K562 (cell line): ENCODE measurements around the gene FGF9. TPM values are rescaled to one million over a fixed set of nuclear protein-coding genes. Genes with fewer than 3 reads are reported as not detected.

Experiments
- ATAC-seq: fragments of 200-7000 bp; cut with Tn5 transposase; 3 replicates; pipeline ENCODE4 v1.9.1; 2020; ENCODE audit warnings: moderate library complexity
- BruUV-seq: library from RNA; stranded (reverse); fragments of 400-500 nt; replicated peaks from 2 replicates; lab custom pipeline; 2021; lab: Mats Ljungman, UMichigan
- CTCF ChIA-PET: fragments of 300-600 bp; formaldehyde crosslinking; extraction: SDS; loops from one replicate; lab custom pipeline; 2021; ENCODE audit warnings: low intra/inter-chr PET ratio; lab: Yijun Ruan, JAX
- POLR2A ChIA-PET: fragments of 300-600, 350-650 bp; sonication (Branson Sonifier 250); formaldehyde crosslinking; extraction: SDS; loops from one replicate; lab custom pipeline; 2021; ENCODE audit warnings: antibody characterized with exemption, inconsistent platforms; lab: Yijun Ruan, JAX
- DNase-seq, 4 experiments: peaks; one replicate each; pipeline versions ENCODE4 v3.0.0 to v3.0.0-alpha.2; 2011 to 2018; ENCODE audit warnings: low spot score in 3 of 4, mixed read lengths in 3 of 4; ENCODE audit errors: extremely low read depth in 1 of 4
- FAIRE-seq: peaks from 2 replicates; lab custom pipeline; 2011; peaks lifted over from hg19 to GRCh38; lab: Jason Lieb, UNC
- H2AFZ ChIP-seq: 2 replicates; pipeline ENCODE4 v1.6.0; 2011; ENCODE audit warnings: low read depth, low read length, control low read depth, inconsistent platforms
- H3K27ac ChIP-seq: fragments of 200-600 bp; 3 replicates; pipeline ENCODE4 v1.8.0; 2011; ENCODE audit warnings: low read depth, mild to moderate bottlenecking, control low read depth, inconsistent platforms, low read length, moderate library complexity, mixed read lengths; ENCODE audit errors: extremely low read depth
- H3K27me3 ChIP-seq, 2 experiments: fragments of 300-600 bp in 1 of 2; 2 replicates in 1 of 2; 3 replicates in 1 of 2; pipeline versions ENCODE4 v1.6.0 to v1.8.0; 2011; ENCODE audit warnings: inconsistent platforms in 2 of 2, low read length in 2 of 2, mild to moderate bottlenecking in 1 of 2, mixed read lengths in 1 of 2, moderate library complexity in 1 of 2; ENCODE audit not compliant: control insufficient read depth in 2 of 2, insufficient read depth in 2 of 2
- H3K36me3 ChIP-seq: fragments of 300-600 bp; 3 replicates; pipeline ENCODE4 v1.8.0; 2011; ENCODE audit warnings: mild to moderate bottlenecking, low read length, inconsistent platforms; ENCODE audit not compliant: control insufficient read depth, insufficient read depth
- H3K4me1 ChIP-seq, 2 experiments: fragments of 200-600 bp in 1 of 2; replicated peaks in 1 of 2; 2 replicates in 1 of 2; 3 replicates in 1 of 2; pipeline versions ENCODE4 v1.5.1 to v1.8.0; 2011; ENCODE audit warnings: inconsistent platforms in 2 of 2, low read length in 2 of 2, mild to moderate bottlenecking in 1 of 2, mixed read lengths in 1 of 2, moderate library complexity in 1 of 2; ENCODE audit not compliant: control insufficient read depth in 2 of 2, insufficient read depth in 2 of 2
- H3K4me2 ChIP-seq: 2 replicates; pipeline ENCODE4 v1.6.1; 2011; ENCODE audit warnings: low read length, control low read depth, inconsistent platforms, mixed read lengths; ENCODE audit not compliant: insufficient read depth
- H3K4me3 ChIP-seq: fragments of 200-600 bp; sonication (generic), shearing (Covaris generic); 2 replicates; pipeline ENCODE4 v1.5.1; 2016; ENCODE audit warnings: control low read depth, inconsistent platforms
- H3K79me2 ChIP-seq: fragments of 200-600 bp; 3 replicates; pipeline ENCODE4 v1.8.0; 2011; ENCODE audit warnings: low read length, inconsistent platforms; ENCODE audit not compliant: control insufficient read depth, insufficient read depth
- H3K9ac ChIP-seq, 2 experiments: 2 replicates each; pipeline versions ENCODE4 v1.6.0 to v1.6.1; 2011; ENCODE audit warnings: low read depth in 2 of 2, low read length in 2 of 2, control low read depth in 1 of 2, inconsistent platforms in 1 of 2, mild to moderate bottlenecking in 1 of 2, mixed read lengths in 1 of 2; ENCODE audit not compliant: insufficient read depth in 1 of 2
- H3K9me1 ChIP-seq: one replicate; pipeline ENCODE4 v1.6.0; 2011; ENCODE audit warnings: inconsistent platforms, mild to moderate bottlenecking, low read length, moderate library complexity; ENCODE audit not compliant: control insufficient read depth, insufficient read depth
- H3K9me3 ChIP-seq: replicated peaks from 2 replicates; pipeline ENCODE4 v1.5.1; 2011; ENCODE audit warnings: low read depth, low read length, inconsistent platforms; ENCODE audit not compliant: control insufficient read depth, insufficient read depth
- H4K20me1 ChIP-seq: replicated peaks from 2 replicates; pipeline ENCODE4 v1.6.1; 2011; ENCODE audit warnings: low read length, inconsistent platforms, mixed read lengths; ENCODE audit not compliant: control insufficient read depth, insufficient read depth
- CREBBP ChIP-seq: IDR thresholded peaks from one replicate; pipeline ENCODE4 v1.6.1; 2012; ENCODE audit warnings: low read depth, mild to moderate bottlenecking, control low read depth, inconsistent platforms, low read length
- MXI1 ChIP-seq: IDR thresholded peaks from 2 replicates; pipeline ENCODE4 v1.6.1; 2011; ENCODE audit warnings: low read depth, mild to moderate bottlenecking, improper control_type of control experiment, low read length
- PML ChIP-seq: IDR thresholded peaks from 2 replicates; pipeline ENCODE4 v1.6.1; 2012; ENCODE audit warnings: low read length, inconsistent platforms
- RBM39 ChIP-seq: fragments of 200-400 bp; formaldehyde crosslinking; optimal IDR thresholded peaks from 2 replicates; pipeline ENCODE3; 2018; ENCODE audit warnings: low read depth, low read length
- SUPT5H ChIP-seq: fragments of 450-650 bp; IDR thresholded peaks from 2 replicates; pipeline ENCODE4 v1.6.1; 2016
- ZBTB9 ChIP-seq: fragments of 450-650 bp; formaldehyde crosslinking; IDR thresholded peaks from 2 replicates; pipeline ENCODE4 v1.4.0; 2020; ENCODE audit warnings: mild to moderate bottlenecking, moderate library complexity
- ZNF184 ChIP-seq: sonication (generic); formaldehyde crosslinking; IDR thresholded peaks from 2 replicates; pipeline ENCODE4 v1.5.0; 2020; ENCODE audit warnings: missing genetic modification reagents
- ZNF23 ChIP-seq: fragments of 250-450 bp; sonication (Bioruptor Pico); IDR thresholded peaks from 2 replicates; pipeline ENCODE4 v1.4.0; 2020; ENCODE audit warnings: mild to moderate bottlenecking
- ZNF274 ChIP-seq: IDR thresholded peaks from 2 replicates; pipeline ENCODE4 v1.6.1; 2011; ENCODE audit warnings: low read depth, mild to moderate bottlenecking, low read length, moderate library complexity, borderline replicate concordance
- ZNF699 ChIP-seq: fragments of 250-450 bp; sonication (Bioruptor Pico); IDR thresholded peaks from 2 replicates; pipeline ENCODE4 v1.8.0; 2021; ENCODE audit warnings: mild to moderate bottlenecking, moderate library complexity; ENCODE audit not compliant: insufficient replicate concordance
- ZNF764 ChIP-seq: fragments of 250-450 bp; sonication (Bioruptor Pico); IDR thresholded peaks from 2 replicates; pipeline ENCODE4 v1.4.0; 2020; ENCODE audit warnings: low read depth, mild to moderate bottlenecking, moderate library complexity
- WGBS: fragments of 100-300 bp; shearing (Covaris generic); methylation state at CpG from one replicate; pipeline ENCODE4 v1.1.6; 2016; ENCODE audit warnings: low coverage, mixed read lengths; ENCODE audit not compliant: insufficient coverage; ENCODE audit errors: missing lambda C conversion rate; 5-methylcytosine and 5-hydroxymethylcytosine counted together
- in situ Hi-C: fragments of 300-500 bp; cut with MboI; formaldehyde crosslinking; loops from 4 replicates; pipeline ENCODE4 v1.15.0; 2018; ENCODE audit warnings: inconsistent platforms, mixed read lengths
- intact Hi-C: fragments of 100-400 bp; cut with micrococcal nuclease; formaldehyde crosslinking; loops from 2 replicates; pipeline ENCODE4 v1.14.2; 2022
- polyA plus RNA-seq, 8 experiments: library from polyadenylated mRNA; depleted of rRNA in 4 of 8; stranded (reverse) in 5 of 8; unstranded in 3 of 8; fragments of >200 nt; fragmentation: Nextera tagmentation in 2 of 8; fragmentation: Illumina TruSeq in 1 of 8; extraction: Ambion mirVana in 2 of 8; extraction: Trizol in 1 of 8; gene quantifications; 2 replicates each; pipeline versions ENCODE4 v1.2.1 to v1.2.3, GENCODE V29; 2011 to 2014; ENCODE audit warnings: inconsistent platforms in 1 of 8, missing spikeins in 1 of 8
- total RNA-seq, 7 experiments: library from RNA; depleted of rRNA in 6 of 7; stranded (reverse); fragments of >200 nt in 6 of 7; fragmentation: Illumina TruSeq in 2 of 7; extraction: Trizol in 2 of 7; gene quantifications; 2 replicates each; pipeline versions ENCODE4 v1.2.1 to v1.2.3, GENCODE V29; 2011 to 2021; ENCODE audit warnings: low replicate concordance in 1 of 7

The FGF9 gene
- total and polyA plus RNA-seq, 9 of the 15 experiments (the other 6 are each of a cell fraction or from before 2014, with no cell fraction given): not detected

DNA sequence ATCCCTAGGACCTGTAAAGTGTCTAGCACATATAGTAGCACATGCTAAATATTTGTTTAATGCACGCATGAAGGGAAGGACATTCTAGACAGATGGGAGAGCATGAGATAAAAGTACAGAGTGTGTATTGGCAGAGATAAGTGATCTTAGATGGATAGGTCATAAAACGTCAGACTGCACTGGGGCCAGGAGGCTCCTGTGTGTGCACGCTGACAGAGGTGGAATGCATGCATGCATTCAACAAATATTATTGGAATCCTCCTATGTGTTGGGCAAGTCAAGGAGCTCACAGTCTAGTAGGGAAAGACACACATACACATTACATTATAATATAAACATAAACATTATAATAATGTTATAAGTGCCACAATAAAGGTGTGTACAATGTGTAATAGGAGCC, 73.3 kb downstream of the FGF9 start:
- no peak overlapping the region for H3K27ac ChIP-seq
- no peaks in the 10 kb centered on the region for H3K27me3 ChIP-seq
- 0% methylated on average over 3 of the region's 3 CpGs for WGBS
- in situ Hi-C loops (no loop called here), intact Hi-C loops (no loop called here)
- no peaks in the 10 kb centered on the region for H3K9me3 ChIP-seq
- H4K20me1 ChIP-seq: no peaks in the 10 kb centered on the region
- no peaks in the 10 kb centered on the region for H3K4me1 ChIP-seq
- no peak for ATAC-seq
- no TSS peak for BruUV-seq
- no peaks in the 10 kb centered on the region for H3K79me2 ChIP-seq
- no peak overlapping the region for H2AFZ ChIP-seq
- TF ChIP-seq ZNF699: no peak
- TF ChIP-seq ZNF274: no peak
- no peak for TF ChIP-seq MXI1
- TF ChIP-seq SUPT5H: no peak
- no peak for TF ChIP-seq ZNF764 (CRISPR knock-in tag)
- no peak for TF ChIP-seq PML
- no peak for TF ChIP-seq ZNF23 (CRISPR knock-in tag)
- no peak for TF ChIP-seq ZNF184
- no peak for TF ChIP-seq ZBTB9
- no peak for TF ChIP-seq CREBBP
- no peak for TF ChIP-seq RBM39
- no peak for FAIRE-seq
- no peak overlapping the region for H3K4me2 ChIP-seq
- H3K9me1 ChIP-seq: no peaks in the 10 kb centered on the region
- ChIA-PET CTCF (no interaction called here), POLR2A (no interaction called here)
- H3K4me3 ChIP-seq: no peak overlapping the region
- no peak overlapping the region for H3K9ac ChIP-seq
- DNase-seq: no peak
- H3K36me3 ChIP-seq: no peaks in the 10 kb centered on the region
